HG02759 (cell line): ENCODE results near the gene CNTLN.
"Not testable (repeated sequence)": the region's sequence is repeated elsewhere in the genome, so short reads cannot be mapped to it uniquely, and the experiment has no call there.

Experiments
- ATAC-seq: cut with Tn5 transposase; IDR thresholded peaks from one replicate; pipeline ENCODE4 v1.9.1; 2021; ENCODE audit warnings: mild to moderate bottlenecking, moderate library complexity; ENCODE audit not compliant: unreplicated experiment

Gene CNTLN

DNA sequence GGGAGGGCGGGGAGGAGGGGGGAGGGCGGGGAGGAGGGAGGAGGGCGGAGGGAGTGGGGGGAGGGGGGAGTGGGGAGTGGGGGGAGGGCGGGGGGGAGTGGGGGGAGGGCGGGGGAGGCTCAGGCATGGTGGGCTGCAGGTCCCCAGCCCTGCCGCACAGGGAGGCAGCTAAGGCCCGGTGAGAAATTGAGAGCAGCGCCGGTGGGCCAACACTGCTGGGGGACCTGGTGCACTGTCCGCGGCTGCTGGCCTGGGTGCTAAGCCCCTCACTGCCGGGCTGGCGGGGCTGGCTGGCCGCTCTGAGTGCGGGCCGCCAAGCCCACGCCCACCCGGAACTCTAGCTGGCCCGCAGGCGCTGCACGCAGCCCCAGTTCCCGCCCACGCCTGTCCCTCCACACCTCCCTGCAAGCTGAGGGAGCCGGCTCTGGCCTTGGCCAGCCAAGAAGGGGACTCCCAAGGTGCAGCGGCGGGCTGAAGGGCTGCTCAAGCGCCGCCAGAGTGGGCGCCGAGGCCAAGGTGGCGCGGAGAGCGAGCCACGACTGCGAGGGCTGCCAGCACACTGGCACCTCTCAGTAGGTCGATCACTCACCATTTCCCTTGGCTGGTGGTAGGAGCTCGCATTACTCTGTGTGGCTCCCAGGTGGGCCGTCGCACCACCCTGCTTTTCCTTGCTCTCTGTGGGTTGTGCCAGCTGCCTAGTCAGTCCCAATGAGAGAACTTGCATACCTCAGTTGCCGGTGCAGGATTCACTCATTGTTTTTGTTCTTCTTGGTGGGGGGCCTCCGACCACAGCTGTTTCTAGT, 160.2 kb downstream of the CNTLN start:
- no peak for ATAC-seq

DNA sequence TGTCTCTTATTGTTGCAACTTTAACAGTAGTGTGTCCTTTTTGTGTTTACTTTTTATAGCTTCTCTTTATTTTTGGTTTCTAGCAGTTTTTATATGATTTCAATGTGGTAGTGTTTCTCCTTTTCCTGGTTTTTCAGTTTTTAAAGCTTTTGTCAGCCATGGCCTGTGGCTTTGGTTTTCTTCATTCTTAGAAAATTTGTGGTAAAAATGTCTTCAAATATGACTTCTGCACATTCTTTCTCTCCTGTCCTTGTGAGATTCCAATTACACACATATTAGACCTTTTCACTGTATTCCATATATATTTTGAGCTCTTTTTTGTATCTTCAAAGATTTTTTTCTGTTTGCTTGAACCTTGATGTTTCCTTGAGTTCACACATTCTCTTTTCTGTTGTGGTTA, 180.5 kb downstream of the CNTLN start:
- ATAC-seq = no peak

DNA sequence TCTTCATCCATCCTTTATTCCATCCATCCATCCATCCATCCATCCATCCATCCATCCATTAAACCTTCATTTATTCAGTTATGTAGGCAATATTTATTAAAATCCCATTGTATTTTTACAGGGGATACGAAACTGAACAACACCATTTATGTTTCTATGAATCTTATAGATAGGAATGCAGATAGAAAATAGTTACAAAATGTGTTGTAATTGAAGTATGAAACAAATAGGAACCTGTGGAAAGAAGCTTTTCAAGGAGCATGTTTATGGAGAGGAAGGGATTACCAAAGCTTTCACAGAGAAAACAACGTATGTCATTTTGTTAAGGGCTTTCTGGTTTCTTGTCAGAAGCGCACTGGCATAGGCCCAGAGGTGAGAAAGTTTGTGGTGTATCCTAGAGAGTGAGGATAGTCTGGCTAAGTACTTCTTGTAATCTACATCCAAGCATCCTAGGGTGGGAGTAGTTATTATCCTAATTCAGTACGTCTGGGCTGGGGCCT, 184.0 kb downstream of the CNTLN start:
- no peak for ATAC-seq

DNA sequence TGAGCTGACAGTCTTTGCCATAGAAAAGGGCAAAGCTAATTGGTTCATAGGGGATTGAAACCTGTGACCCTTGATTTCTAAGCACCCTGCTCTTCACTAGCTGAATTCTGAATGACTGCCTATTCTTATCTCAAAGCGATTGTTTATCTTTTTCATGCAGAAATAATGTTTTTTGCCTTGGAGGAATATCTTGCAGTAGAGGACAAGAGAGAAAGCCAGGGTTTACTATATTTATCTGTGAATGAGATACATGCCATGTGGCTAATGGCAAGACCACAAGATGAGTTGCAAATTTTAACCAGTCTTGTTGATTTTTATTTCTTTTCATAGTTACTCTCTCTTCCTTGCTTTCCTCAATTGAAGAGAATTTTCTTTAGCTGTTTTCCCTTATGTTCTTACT, 185.0 kb downstream of the CNTLN start:
- ATAC-seq = no peak

DNA sequence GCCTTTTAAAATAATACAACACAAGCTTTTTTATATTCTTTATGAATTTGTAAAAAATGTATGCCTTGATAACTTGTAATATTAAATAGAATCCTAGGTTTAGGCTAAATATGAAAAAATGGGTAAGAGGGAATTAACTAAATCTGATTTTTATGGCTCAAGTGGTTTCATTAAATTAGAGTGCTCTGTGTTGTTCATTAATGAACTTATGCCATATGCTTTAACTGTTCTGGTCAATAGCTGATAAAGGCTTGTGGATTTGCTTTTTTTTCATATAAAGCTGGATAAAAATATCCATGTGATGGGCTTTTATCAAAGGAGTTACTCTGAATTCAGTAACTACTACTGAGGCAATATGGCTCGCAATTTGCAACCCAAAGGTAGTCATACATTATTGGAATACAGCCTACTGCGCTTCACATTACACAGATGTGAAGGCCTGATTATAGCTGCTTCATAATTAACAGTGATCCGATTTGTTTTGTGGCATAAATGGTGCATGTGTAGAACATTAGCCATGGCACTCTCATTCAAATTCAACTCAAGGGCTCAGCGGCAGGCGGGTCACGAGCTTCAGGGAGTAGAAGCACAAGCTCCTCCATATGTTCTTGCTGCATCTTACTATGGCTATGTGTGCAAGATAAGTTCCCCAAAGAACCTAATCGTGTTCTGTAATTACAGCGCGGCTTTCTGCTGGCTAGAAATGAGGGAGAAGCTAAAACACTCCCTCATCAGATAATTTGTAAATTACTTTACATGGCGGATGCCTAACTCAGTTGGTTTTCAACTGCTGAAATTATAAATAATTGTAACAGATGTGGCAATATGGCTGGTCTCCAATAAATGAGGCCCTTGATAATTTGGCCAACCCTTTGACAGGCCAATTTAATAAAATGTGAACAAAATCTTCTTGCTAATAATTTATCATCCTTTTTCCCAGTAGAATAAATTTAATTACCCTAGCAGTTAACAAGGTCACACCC, 188.3 kb downstream of the CNTLN start:
- ATAC-seq = no peak

DNA sequence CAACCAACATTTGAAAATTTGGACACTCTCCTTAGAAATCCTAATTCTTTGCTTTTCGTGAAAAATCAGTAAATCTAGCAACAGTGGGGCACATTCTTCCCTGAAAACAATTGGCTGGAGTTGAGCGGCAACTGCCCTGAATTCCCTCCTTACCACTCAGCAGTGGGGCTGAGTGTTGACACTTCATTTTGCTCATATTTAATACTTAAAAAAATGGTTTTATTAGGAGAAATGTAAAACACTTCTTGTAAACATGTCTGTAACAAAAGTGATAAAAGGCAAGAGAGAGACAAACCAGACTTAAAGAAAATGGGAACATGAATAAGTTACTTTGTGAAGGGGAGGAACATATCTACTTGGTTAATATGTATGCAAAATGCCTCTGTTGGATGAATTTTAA, 193.5 kb downstream of the CNTLN start:
- no peak for ATAC-seq

DNA sequence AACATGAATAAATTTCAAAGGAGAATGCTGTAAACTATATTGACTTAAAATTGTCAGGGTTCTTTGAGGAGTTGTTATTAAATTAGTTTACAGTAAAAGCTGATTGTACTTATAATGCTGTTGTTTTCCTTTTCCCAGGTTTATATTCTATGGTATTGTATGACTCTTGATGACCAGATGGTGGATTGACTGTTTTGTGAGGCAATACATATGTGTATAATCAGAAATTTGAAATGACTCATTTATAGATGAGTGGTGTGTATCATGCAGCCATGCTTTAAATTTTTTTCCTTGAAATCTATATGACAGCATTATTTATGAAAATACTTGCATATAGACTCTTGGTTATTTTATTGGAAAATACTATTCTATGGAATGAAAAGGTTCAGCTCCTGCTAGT, 195.3 kb downstream of the CNTLN start:
- no peak for ATAC-seq

DNA sequence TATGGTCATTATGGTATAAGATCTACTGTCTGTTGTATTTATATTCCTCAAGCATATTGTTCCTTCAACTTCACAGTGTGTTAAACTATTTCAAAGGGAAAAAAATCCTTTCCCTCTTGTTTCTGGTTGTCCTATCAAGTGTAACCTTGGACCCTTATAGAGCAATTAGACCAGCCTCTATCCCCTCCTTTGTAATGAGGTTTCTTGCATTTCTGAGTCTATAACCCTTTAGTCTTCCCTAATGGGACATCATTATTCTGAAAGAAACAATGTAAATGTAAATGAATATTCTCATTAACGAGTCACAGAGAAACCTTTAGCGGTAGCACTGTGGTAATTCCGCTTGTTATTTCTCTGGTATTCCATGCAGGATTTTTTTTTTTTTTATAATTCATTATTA, 197.3 kb downstream of the CNTLN start:
- no peak for ATAC-seq

DNA sequence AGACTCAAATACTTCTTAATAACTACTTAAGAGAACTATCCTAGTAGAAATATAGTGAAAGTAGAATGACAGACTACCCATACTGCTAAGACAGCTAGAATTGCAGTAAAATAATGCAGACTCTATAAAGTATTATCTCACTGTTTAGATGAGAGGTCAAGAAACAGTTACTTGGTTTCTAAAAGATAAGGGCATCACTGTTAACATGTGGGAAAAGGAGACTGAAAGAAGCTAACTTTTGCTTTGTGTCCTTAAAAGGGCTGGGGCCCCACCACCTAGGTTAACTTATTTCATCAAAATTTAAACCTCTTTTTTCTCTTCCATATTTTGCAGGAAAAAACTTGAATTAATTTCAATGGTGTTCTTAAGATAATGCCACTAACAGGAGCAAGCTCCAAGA, 204.3 kb downstream of the CNTLN start:
- no peak for ATAC-seq

DNA sequence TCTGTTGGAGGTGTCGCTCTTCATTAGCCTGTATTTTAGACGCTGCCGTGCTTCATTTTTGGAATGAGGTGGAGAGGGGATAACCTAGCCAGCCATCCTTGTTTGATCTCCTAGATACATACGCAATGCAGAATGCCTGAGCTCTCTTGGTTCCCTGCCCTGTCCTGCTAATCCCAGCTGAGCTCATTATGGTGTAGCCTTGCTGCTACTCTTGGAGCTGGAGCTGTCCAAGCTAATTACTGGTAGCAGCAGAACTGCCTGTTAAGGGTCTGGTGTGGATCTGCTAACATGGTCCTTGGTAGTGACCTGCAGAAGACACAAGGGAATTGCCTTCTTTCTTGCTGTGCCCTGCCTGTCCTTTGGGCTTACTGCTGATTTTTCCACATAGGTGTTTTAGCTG, 207.9 kb downstream of the CNTLN start:
- ATAC-seq = no peak

DNA sequence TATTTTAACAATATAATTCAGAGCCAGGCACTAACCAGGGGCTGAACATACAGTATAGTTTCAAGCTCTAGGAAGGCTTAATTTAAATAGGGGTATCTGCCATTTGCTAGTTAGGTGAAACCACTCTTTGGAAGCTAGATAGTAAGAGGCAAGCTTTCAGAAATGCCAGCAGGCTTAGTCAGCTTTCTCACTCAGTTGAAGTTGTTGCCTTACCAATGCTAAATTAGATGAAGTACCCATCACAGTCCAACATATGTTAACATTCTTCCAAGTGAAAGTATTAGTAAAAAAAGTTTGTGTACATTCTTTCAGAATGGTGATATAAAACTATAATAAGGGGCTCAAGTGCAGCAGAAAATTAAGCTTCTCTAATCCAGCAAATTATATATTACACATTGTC, 215.0 kb downstream of the CNTLN start:
- no peak for ATAC-seq

DNA sequence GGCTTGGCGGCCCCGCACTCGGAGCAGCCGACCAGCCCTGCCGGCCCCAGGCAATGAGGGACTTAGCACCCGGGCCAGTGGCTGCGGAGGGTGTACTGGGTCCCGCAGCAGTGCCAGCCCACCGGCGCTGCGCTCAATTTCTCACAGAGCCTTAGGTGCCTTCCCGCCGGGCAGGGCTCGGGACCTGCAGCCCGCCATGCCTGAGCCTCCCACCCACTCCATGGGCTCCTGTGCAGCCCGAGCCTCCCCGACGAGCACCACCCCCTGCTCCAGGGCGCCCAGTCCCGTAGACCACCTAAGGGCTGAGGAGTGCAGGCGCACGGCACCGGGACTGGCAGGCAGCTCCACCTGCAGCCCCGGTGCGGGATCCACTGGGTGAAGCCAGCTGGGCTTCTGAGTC, 219.2 kb downstream of the CNTLN start:
- ATAC-seq = not testable (repeated sequence)

DNA sequence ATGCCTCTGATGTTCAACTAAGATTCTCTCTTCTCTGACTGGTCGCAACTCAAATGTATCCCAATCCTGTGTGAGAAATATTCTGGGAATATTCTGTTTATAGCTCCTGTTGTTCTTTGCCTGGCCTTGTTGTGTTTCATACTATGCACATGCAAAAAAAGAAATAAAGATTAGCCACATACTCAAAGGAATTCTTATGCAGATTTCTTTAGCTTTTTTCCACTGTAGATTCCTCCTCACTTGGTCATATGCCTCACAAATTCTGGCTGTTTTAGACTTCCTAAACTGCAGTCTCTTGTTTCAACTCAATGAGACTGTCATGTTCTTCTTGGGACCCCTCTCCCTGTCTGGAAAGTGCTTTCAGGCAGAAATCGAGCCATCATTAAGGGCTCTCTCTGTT, 226.5 kb downstream of the CNTLN start:
- no peak for ATAC-seq

DNA sequence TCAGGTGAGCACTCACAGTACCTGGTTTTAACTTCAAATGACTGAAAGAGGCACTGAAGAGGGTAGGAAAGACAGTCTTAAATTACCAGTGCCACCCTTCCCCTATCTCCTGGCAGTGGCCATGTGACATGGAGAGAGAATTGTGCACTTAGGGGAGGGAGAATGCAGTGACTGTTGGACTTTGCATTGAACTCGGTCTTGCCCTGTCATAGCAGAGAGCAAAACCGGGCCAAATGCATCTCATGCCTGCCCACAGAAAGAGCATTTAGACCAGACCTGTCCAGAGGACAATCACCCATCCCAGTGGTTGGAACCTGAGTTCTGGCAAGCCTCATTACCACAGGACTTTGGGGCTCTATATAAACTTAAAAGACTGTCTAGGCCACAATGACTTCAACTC, 232.2 kb downstream of the CNTLN start:
- ATAC-seq = no peak

DNA sequence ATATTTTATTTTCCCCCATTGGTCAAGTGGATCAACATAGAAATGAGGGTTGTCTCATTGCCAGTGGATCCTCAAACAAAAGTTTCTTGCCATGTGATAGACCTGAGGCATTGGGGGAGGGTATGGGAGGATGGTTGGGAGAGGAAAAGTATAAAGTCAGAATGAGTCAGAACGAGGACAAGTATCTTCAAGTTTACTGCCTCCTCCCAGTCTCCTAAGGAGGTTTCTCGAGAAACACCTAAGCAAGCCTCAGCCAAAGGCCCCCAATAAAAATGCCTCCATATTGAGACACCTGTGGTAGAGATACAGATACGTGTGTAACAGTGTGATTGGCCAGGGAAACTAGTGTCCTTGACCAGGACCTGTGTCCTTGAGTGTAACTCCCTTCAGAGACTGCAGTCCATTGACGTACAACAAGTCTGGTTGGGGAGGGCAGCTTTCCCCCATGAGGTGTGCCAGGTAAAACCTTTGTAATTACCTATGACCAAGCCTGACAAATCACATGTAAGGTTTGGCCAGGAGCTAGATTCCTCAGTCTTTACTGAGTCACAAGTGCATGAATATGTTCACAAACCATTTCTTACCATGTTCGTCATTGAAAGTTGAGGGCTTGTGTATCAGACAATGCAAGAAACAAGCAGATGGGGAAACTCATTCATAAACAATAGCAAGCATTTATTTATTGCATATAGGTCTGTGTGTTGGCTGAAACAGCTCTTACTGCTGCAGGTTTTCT, 245.5 kb downstream of the CNTLN start:
- no peak for ATAC-seq

DNA sequence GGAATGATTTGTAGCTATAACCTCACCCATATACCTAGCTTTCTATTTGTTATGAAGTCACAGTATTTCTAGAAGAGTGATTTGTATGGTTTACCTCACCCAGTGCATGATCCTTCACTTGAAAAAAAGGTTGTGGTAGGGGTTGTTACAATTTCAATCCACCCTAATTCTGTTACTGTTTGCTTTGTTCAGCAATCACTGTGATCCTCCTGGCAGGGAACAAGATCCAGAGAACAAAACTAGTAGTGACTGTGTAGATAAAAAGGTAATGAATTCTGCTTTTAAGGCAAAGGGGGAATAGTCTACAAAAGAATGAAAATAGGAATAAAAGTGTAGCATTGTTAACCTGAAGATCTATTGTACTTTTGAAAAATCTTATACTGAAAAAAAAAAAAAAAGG, 252.7 kb downstream of the CNTLN start:
- no peak for ATAC-seq

DNA sequence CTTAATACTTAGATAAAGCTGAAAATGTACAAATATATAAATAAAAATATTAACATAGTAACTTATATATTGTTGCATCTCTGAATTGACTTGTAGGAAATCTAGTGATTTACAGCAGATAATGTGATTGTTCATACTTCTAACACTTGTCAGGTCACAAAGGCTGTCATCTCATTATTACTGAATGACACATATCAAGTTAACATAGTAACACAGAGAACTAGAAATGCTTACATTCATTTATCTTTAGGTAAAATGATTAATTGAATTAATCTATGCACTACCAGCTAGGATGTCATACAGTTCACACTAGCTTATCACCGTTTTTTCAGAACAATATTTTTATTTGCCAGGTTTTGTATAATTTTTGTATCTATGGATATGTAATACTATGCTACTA, 254.2 kb downstream of the CNTLN start:
- ATAC-seq = no peak

DNA sequence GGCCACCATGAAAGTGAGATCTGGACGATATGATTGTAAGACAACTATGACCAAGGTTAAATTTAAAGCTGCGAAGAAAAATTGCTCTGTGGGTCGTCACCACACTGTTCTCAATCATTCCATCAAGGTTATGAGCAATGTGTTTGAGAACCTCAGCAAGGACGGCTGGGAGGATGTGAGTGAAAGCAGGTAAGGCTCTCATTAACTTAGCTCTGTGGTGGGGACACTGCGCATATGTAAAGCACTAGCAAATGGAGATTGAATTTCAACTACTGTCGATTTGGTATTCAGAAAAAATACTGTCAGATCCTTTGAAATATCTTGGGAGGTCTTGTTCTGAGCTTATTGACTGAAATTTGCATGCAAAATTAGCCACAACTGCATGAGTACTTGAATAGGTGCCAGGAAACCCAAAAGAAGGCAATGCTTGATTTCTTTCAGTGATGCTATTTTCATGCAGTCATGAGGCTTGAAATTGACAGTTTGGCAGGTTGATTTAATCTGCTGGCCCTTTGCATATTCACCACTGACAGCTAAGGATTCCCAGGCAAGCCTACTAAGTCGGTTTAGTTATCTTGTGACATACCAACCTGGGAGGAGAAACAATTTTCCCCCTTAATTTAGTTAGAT, 260.2 kb downstream of the CNTLN start:
- no peak for ATAC-seq

DNA sequence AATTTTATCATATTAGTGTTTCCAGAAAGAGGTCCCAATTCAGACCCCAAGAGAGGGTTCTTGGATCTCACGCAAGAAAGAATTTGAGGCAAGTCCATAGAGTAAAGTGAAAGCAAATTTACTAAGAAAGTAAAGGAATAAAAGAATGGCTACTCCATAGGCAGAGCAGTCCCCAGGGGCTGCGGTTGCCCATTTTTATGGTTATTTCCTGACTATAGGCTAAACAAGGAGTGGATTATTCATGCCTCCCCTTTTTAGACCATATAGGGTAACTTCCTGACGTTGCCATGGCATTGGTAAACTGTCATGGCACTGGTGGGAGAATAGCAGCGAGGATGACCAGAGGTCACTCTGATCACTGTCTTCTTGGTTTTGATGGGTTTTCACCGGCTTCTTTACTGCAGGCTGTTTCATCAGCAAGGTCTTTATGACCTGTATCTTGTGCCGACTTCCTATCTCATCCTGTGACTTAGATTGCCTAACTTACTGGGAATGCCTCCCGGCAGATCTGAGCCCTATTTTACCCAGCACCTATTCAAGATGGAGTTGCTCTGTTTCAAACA, 262.4 kb downstream of the CNTLN start:
- ATAC-seq = not testable (repeated sequence)

DNA sequence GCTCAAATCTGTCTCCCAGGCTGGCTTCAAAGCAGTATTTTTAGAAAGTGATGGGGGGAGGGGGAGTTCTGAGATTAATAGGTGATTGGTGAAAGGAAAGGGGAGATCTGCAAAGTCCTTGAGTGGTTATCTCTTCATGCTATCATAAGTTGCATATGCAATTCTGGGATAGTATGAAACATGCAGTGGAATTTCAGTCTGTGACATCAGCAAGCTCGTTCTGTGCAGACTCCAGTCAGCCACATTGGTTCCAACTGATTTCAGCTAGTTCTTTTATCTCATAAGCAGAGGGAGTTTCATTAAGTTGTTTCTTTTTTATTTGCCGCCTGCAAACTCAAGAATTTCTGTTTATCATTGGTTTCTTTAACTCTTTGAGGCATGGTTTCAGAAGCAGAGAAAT, 263.5 kb downstream of the CNTLN start:
- ATAC-seq = no peak
